ENCODE results near the gene SGO2. TPM values are rescaled to one million over a fixed set of nuclear protein-coding genes. Genes with fewer than 3 reads are reported as not detected.
A peak's percentile ranks its signal among the peaks of the same experiment; 100 is the strongest.

SGO2 gene, protein sequence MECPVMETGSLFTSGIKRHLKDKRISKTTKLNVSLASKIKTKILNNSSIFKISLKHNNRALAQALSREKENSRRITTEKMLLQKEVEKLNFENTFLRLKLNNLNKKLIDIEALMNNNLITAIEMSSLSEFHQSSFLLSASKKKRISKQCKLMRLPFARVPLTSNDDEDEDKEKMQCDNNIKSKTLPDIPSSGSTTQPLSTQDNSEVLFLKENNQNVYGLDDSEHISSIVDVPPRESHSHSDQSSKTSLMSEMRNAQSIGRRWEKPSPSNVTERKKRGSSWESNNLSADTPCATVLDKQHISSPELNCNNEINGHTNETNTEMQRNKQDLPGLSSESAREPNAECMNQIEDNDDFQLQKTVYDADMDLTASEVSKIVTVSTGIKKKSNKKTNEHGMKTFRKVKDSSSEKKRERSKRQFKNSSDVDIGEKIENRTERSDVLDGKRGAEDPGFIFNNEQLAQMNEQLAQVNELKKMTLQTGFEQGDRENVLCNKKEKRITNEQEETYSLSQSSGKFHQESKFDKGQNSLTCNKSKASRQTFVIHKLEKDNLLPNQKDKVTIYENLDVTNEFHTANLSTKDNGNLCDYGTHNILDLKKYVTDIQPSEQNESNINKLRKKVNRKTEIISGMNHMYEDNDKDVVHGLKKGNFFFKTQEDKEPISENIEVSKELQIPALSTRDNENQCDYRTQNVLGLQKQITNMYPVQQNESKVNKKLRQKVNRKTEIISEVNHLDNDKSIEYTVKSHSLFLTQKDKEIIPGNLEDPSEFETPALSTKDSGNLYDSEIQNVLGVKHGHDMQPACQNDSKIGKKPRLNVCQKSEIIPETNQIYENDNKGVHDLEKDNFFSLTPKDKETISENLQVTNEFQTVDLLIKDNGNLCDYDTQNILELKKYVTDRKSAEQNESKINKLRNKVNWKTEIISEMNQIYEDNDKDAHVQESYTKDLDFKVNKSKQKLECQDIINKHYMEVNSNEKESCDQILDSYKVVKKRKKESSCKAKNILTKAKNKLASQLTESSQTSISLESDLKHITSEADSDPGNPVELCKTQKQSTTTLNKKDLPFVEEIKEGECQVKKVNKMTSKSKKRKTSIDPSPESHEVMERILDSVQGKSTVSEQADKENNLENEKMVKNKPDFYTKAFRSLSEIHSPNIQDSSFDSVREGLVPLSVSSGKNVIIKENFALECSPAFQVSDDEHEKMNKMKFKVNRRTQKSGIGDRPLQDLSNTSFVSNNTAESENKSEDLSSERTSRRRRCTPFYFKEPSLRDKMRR
- 10 to 100 TPM; 51.2 to 67.7 TPM for total RNA-seq

DNA sequence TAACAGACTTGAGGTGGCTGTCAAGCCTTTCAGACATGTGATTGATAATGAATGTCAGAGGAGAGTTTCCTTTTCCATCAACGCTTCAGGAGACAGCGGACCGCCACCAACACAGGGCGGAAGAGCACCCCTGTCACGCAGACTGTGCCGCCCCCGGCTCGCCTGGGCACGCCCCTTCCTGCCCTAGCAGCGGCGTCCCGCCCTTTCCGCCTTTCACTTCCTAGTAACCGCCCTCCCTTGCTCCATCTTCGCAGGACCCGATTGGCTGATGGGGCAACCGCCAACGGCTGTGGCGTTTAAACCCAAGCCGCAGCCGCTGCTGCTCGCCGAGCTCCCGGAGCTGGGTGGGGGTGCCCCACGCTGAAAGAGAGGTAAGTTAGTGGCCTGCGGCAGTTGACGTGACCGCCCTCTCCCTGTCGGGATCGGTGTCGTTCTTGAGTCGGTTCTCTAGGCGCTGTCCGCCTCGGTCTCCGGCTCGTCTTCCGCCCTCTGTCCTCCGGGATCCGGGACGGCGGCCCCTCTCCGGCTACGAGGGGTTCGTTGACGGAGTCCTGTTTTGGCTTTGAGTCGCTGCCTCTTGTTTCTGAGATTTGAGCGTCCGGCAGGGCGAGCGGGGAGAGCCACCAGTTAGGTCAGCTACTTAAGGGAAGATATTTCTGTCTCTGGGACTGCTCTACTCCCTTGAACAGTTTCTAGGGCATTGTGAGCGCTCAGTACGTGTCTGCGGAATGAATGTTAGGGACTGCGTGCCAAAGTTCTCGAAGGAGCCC is at the start of gene SGO2:
Gene SGO2 (plus strand): TSS at position 326 of the 770 bp plus-strand sequence. CDS start 6,769 bp downstream, outside the sequence.
- H3K36me3 Mint-ChIP-seq (ENCODE audit: low read depth), result peaks cover 11% of the 10 kb centered on the region
- peak within 1 kb of the TSS; percentile 96 for H3K27ac Mint-ChIP-seq
- H3K27me3 Mint-ChIP-seq, result peaks cover 5% of the 10 kb centered on the region
- H3K9me3 Mint-ChIP-seq, result no peaks in the 10 kb centered on the region
- peaks cover 17% of the 10 kb centered on the region for H3K4me1 Mint-ChIP-seq
- ATAC-seq (replicated peaks), result peak; percentile 99
- peak within 1 kb of the TSS; percentile 89 for H3K4me3 Mint-ChIP-seq

DNA sequence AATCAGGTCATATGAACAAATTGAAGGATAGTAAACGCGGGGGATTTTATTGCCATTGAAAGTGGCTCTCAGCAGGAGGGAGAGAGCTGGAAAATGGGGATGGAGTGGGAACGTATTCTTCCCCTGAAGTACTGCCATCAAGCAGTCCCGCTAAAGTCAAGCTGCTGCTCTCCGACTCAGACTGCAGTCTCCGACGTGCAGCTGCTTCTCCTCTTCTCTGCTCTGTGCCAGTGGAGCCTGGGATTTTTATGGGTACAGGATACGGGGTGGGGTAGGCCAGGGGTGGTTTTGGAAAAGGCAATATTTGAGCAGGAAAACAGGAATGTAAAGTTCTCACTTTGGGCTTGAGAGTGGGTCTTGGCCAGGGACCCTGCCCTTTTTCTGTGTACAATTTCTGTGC is 49.2 kb upstream of the SGO2 start:
- Mint-ChIP-seq H3K27ac (no peak overlapping the region), H3K4me1 (no peaks in the 10 kb centered on the region), H3K36me3 (ENCODE audit: low read depth) (peaks cover 5% of the 10 kb centered on the region), H3K9me3 (no peaks in the 10 kb centered on the region), H3K27me3 (no peaks in the 10 kb centered on the region), H3K4me3 (no peak overlapping the region)
- ATAC-seq (replicated peaks), result no peak

- Mint-ChIP-seq H3K9me3 (no peaks in the 10 kb centered on the region), H3K4me1 (no peaks in the 10 kb centered on the region), H3K27ac (no peak overlapping the region)
These were observed 48.3 kb upstream of the SGO2 start for GRCh38 chr2:200477667-200478131.

GRCh38 chr2:200479692-200480265 is 46.2 kb upstream of the SGO2 start:
- ATAC-seq (replicated peaks), result peak; percentile 55
- Mint-ChIP-seq H3K27ac (peak overlapping the region; percentile 33), H3K4me3 (peak overlapping the region; percentile 5), H3K9me3 (no peaks in the 10 kb centered on the region), H3K36me3 (ENCODE audit: low read depth) (peaks cover 5% of the 10 kb centered on the region), H3K27me3 (no peaks in the 10 kb centered on the region), H3K4me1 (no peaks in the 10 kb centered on the region)

More at GRCh38 chr2:200477667-200478131, 48.3 kb upstream of the SGO2 start:
- no peak for ATAC-seq (replicated peaks)
- Mint-ChIP-seq H3K4me3 (no peak overlapping the region), H3K36me3 (ENCODE audit: low read depth) (peaks cover 5% of the 10 kb centered on the region), H3K27me3 (no peaks in the 10 kb centered on the region)

DNA sequence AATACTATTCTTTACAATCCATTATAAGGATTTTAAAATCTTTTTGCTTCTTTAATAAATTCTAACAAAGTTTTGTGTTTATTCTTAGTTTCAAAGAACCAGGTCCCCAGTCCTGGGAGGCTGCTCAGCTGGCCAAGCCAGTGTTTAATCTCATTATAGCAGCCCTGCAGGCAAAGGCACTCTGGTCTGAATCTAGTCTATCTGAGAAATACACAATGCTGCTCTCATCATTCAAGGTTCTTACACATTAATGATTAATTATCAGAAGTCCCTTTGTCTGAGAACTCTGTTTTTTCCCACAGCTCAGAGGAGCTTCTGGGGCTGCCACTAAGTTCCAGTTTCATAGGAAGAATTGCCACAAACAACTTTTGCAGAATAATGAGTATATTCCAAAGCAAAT is 43.8 kb upstream of the SGO2 start:
- no peak for ATAC-seq (replicated peaks)
- no peak overlapping the region for H3K27ac Mint-ChIP-seq
- H3K9me3 Mint-ChIP-seq, result no peaks in the 10 kb centered on the region
- H3K4me1 Mint-ChIP-seq, result no peaks in the 10 kb centered on the region
- no peaks in the 10 kb centered on the region for H3K27me3 Mint-ChIP-seq
- peaks cover 5% of the 10 kb centered on the region for H3K36me3 Mint-ChIP-seq (ENCODE audit: low read depth)
- no peak overlapping the region for H3K4me3 Mint-ChIP-seq

DNA sequence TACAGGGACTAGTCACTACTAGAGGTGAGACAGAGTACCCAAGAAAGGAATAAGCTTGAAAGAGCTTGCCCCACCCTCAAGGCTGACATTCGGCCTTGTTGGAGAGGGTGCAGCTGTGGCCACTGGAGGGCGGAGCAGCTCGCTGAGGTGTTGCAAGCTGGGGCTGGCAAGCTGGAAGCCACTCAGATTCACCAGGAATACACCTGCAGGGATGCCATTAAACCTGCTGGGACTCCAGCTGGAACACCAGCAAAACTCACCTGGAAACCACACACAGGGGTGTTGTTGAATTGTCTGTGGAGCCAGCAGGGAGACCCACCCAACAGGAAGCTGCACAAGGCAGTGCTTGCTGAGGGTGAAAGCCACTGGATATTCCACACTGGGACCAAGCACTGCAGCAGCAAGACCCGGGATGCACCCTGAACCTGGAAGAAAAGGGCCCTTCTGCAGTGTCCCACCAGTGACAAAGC is 42.2 kb upstream of the SGO2 start:
- Mint-ChIP-seq H3K9me3 (no peaks in the 10 kb centered on the region), H3K27me3 (no peaks in the 10 kb centered on the region), H3K27ac (no peak overlapping the region), H3K36me3 (ENCODE audit: low read depth) (peaks cover 4% of the 10 kb centered on the region), H3K4me1 (no peaks in the 10 kb centered on the region), H3K4me3 (no peak overlapping the region)
- ATAC-seq (replicated peaks), result peak; percentile 56

- Mint-ChIP-seq H3K4me1 (no peaks in the 10 kb centered on the region), H3K4me3 (no peak overlapping the region), H3K27ac (no peak overlapping the region), H3K9me3 (no peaks in the 10 kb centered on the region), H3K36me3 (ENCODE audit: low read depth) (peaks cover 8% of the 10 kb centered on the region), H3K27me3 (no peaks in the 10 kb centered on the region)
- ATAC-seq (replicated peaks), result no peak
These were observed 41.1 kb upstream of the SGO2 start for GRCh38 chr2:200484934-200485333.

- no peaks in the 10 kb centered on the region for H3K9me3 Mint-ChIP-seq
- no peaks in the 10 kb centered on the region for H3K27me3 Mint-ChIP-seq
- ATAC-seq (replicated peaks), result no peak
- no peak overlapping the region for H3K4me3 Mint-ChIP-seq
- H3K27ac Mint-ChIP-seq, result no peak overlapping the region
- no peaks in the 10 kb centered on the region for H3K4me1 Mint-ChIP-seq
- peaks cover 23% of the 10 kb centered on the region for H3K36me3 Mint-ChIP-seq (ENCODE audit: low read depth)
These were observed 39.5 kb upstream of the SGO2 start for GRCh38 chr2:200486529-200486928.

- Mint-ChIP-seq H3K4me1 (no peaks in the 10 kb centered on the region), H3K9me3 (no peaks in the 10 kb centered on the region), H3K4me3 (no peak overlapping the region), H3K27ac (no peak overlapping the region), H3K36me3 (ENCODE audit: low read depth) (peaks cover 39% of the 10 kb centered on the region), H3K27me3 (no peaks in the 10 kb centered on the region)
- no peak for ATAC-seq (replicated peaks)
These were observed 37.8 kb upstream of the SGO2 start for GRCh38 chr2:200488169-200488568.

DNA sequence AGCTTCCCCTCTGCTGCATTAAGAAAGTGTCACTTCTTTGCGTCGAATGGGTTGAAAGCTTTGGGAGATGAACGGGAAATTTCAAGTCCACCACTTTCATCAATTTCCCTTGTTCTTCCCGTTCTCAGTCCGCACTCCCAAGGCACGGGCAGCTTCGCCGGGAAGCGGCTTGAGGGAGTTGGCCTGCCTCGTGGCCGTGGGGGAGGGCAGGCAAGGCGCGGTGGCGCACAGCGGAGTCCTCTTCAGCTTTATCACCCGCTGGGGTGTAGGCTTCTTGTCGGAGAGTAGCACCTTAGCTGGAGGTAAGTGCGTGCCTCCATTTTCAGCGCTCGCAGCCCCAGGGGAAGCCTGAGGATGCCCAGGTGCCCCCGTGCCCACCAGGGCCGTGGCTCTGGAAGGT is 36.0 kb upstream of the SGO2 start:
- Mint-ChIP-seq H3K4me3 (no peak overlapping the region), H3K36me3 (ENCODE audit: low read depth) (peaks cover 58% of the 10 kb centered on the region), H3K4me1 (no peaks in the 10 kb centered on the region), H3K27ac (no peak overlapping the region), H3K27me3 (no peaks in the 10 kb centered on the region), H3K9me3 (no peaks in the 10 kb centered on the region)
- ATAC-seq (replicated peaks), result no peak

GRCh38 chr2:200492656-200493055 is 33.4 kb upstream of the SGO2 start:
- Mint-ChIP-seq H3K27me3 (no peaks in the 10 kb centered on the region), H3K9me3 (no peaks in the 10 kb centered on the region), H3K36me3 (ENCODE audit: low read depth) (peaks cover 84% of the 10 kb centered on the region), H3K27ac (no peak overlapping the region), H3K4me3 (no peak overlapping the region), H3K4me1 (no peaks in the 10 kb centered on the region)
- ATAC-seq (replicated peaks), result no peak

DNA sequence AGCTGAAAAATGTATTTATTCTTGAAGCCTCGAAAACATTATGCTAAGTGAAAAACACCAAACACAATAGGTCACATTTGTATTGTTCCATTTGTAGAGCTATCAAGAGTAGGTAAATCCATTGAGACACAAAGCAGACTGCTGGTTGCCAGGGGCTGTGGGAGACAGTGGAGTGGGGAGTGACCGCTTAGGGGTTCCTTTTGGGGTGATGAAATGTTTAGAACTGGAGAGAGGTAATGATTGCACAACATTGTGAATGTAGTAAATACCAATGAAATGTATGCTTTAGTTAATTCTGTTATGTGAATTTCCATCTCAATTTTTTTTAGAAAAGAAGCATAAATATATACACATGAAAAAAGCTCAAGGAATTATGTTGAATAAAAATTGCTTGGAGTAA is 32.0 kb upstream of the SGO2 start:
- Mint-ChIP-seq H3K9me3 (no peaks in the 10 kb centered on the region), H3K27ac (no peak overlapping the region), H3K27me3 (no peaks in the 10 kb centered on the region), H3K36me3 (ENCODE audit: low read depth) (peaks cover 98% of the 10 kb centered on the region), H3K4me3 (no peak overlapping the region), H3K4me1 (no peaks in the 10 kb centered on the region)
- no peak for ATAC-seq (replicated peaks)

DNA sequence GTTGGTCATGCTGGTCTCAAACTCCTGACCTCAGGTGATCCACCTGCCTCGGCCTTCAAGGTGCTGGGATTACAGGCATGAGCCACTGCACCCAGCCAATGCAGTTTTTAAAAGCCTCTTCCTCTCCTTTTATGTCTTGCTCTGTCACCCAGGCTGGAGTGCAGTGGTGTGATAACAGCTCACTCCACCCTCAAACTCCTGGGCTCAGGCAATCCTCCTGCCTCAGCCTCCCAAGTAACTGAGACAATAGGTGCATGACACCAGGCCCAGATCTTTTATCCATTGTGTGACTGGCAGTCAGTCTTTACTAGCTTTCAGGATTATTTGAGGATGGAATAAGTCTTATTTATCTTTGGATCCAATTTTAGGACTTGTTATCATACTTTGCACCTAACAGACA is 29.3 kb upstream of the SGO2 start:
- peaks cover 79% of the 10 kb centered on the region for H3K36me3 Mint-ChIP-seq (ENCODE audit: low read depth)
- no peak overlapping the region for H3K4me3 Mint-ChIP-seq
- H3K27ac Mint-ChIP-seq, result no peak overlapping the region
- H3K27me3 Mint-ChIP-seq, result no peaks in the 10 kb centered on the region
- ATAC-seq (replicated peaks), result no peak
- H3K9me3 Mint-ChIP-seq, result no peaks in the 10 kb centered on the region
- H3K4me1 Mint-ChIP-seq, result no peaks in the 10 kb centered on the region

Data from activated T-helper 17 cell treated with anti-CD3 and anti-CD28 coated beads, Interleukin-2, amount 50 U/mL, for 72 hours (primary cell).